Endothelial cell of umbilical vein (primary cell): Measurements from ENCODE around the gene GRM8. TPM values are rescaled to one million over a fixed set of nuclear protein-coding genes. Genes with fewer than 3 reads are reported as not detected.

Source experiments
- BruUV-seq: library from RNA; stranded (reverse); fragments of 400-500 nt; replicated peaks from 2 replicates; lab custom pipeline; 2021; lab: Mats Ljungman, UMichigan
- CTCF ChIA-PET: fragments of 300-600, 350-600 bp; sonication (Branson Sonifier 250); formaldehyde crosslinking; loops from one replicate; lab custom pipeline; 2021; ENCODE audit warnings: antibody characterized with exemption, inconsistent platforms; lab: Charles Lee
- POLR2A ChIA-PET: fragments of 300-600, 350-600 bp; sonication (Branson Sonifier 250); formaldehyde crosslinking; loops from one replicate; lab custom pipeline; 2021; ENCODE audit warnings: antibody characterized with exemption, inconsistent platforms; lab: Charles Lee
- DNase-seq: peaks from one replicate; pipeline ENCODE4 v3.0.0-alpha.2; 2011; ENCODE audit warnings: low read depth, low spot score
- FAIRE-seq: peaks from 2 replicates; lab custom pipeline; 2011; peaks lifted over from hg19 to GRCh38; lab: Jason Lieb, UNC
- H2AFZ ChIP-seq: 2 replicates; pipeline ENCODE4 v1.6.0; 2012; ENCODE audit warnings: low read depth, low read length, control low read depth, inconsistent platforms
- H3K27ac ChIP-seq: 2 replicates; pipeline ENCODE4 v1.5.1; 2011; ENCODE audit warnings: low read depth, mild to moderate bottlenecking, control low read depth, low read length, moderate library complexity; ENCODE audit not compliant: insufficient read depth
- H3K27me3 ChIP-seq, 2 experiments: 2 replicates each; pipeline versions ENCODE4 v1.6.0 to v1.6.1; 2011; ENCODE audit warnings: low read length in 2 of 2, mixed read lengths in 1 of 2; ENCODE audit not compliant: control insufficient read depth in 2 of 2, insufficient read depth in 2 of 2
- H3K36me3 ChIP-seq, 2 experiments: 2 replicates in 1 of 2; 3 replicates in 1 of 2; pipeline ENCODE4 v1.5.1; 2011; ENCODE audit warnings: low read length in 2 of 2, mild to moderate bottlenecking in 1 of 2, moderate library complexity in 1 of 2; ENCODE audit not compliant: control insufficient read depth in 2 of 2, insufficient read depth in 2 of 2; ENCODE audit errors: extremely low read depth in 1 of 2
- H3K4me1 ChIP-seq: 3 replicates; pipeline ENCODE4 v1.5.1; 2011; ENCODE audit warnings: mild to moderate bottlenecking, low read length; ENCODE audit not compliant: control insufficient read depth, insufficient read depth; ENCODE audit errors: extremely low read depth
- H3K4me2 ChIP-seq: 2 replicates; pipeline ENCODE4 v1.6.1; 2011; ENCODE audit warnings: low read length, control low read depth, mixed read lengths; ENCODE audit not compliant: insufficient read depth
- H3K4me3 ChIP-seq, 3 experiments: fragments of 200-600 bp in 1 of 3; sonication (generic), shearing (Covaris generic) in 1 of 3; replicated peaks in 1 of 3; 2 replicates each; pipeline ENCODE4 v1.5.1; 2011 to 2016; ENCODE audit warnings: control low read depth in 3 of 3, low read length in 3 of 3, mild to moderate bottlenecking in 2 of 3, inconsistent platforms in 1 of 3, low read depth in 1 of 3, moderate library complexity in 1 of 3; ENCODE audit not compliant: insufficient read depth in 1 of 3
- H3K79me2 ChIP-seq: 2 replicates; pipeline ENCODE4 v1.6.0; 2012; ENCODE audit warnings: low read length, inconsistent platforms; ENCODE audit not compliant: control insufficient read depth, insufficient read depth
- H3K9ac ChIP-seq: replicated peaks from 2 replicates; pipeline ENCODE3; 2011; ENCODE audit warnings: low read length, control low read depth; ENCODE audit not compliant: insufficient read depth; ENCODE audit errors: extremely low read depth
- H3K9me1 ChIP-seq: replicated peaks from 3 replicates; pipeline ENCODE4 v1.6.0; 2011; ENCODE audit warnings: mild to moderate bottlenecking, low read length; ENCODE audit not compliant: control insufficient read depth, insufficient read depth; ENCODE audit errors: extremely low read depth
- H3K9me3 ChIP-seq: replicated peaks from 2 replicates; pipeline ENCODE4 v1.5.1; 2012; ENCODE audit warnings: low read length, inconsistent platforms; ENCODE audit not compliant: control insufficient read depth, insufficient read depth
- H4K20me1 ChIP-seq: replicated peaks from 2 replicates; pipeline ENCODE3; 2011; ENCODE audit warnings: mild to moderate bottlenecking, low read length; ENCODE audit not compliant: control insufficient read depth, insufficient read depth; ENCODE audit errors: extremely low read depth
- EZH2 ChIP-seq: IDR thresholded peaks from 2 replicates; pipeline ENCODE4 v1.6.1; 2012; ENCODE audit warnings: borderline replicate concordance, low read depth, mild to moderate bottlenecking, moderate library complexity, low read length, inconsistent platforms; ENCODE audit not compliant: severe bottlenecking
- FOS ChIP-seq: IDR thresholded peaks from 2 replicates; pipeline ENCODE4 v1.6.1; 2011; ENCODE audit warnings: mild to moderate bottlenecking, low read length, moderate library complexity, borderline replicate concordance; ENCODE audit not compliant: insufficient read depth
- GATA2 ChIP-seq: IDR thresholded peaks from 2 replicates; pipeline ENCODE4 v1.7.0; 2011; ENCODE audit warnings: low read depth, mild to moderate bottlenecking, moderate library complexity, mixed read lengths, low read length; ENCODE audit not compliant: insufficient read length, insufficient read depth
- JUN ChIP-seq: IDR thresholded peaks from 2 replicates; pipeline ENCODE4 v1.6.1; 2011; ENCODE audit warnings: borderline replicate concordance, low read depth; ENCODE audit not compliant: insufficient read length, insufficient read depth
- MYC ChIP-seq: IDR thresholded peaks from one replicate; pipeline ENCODE4 v1.6.1; 2011; ENCODE audit warnings: mild to moderate bottlenecking, low read depth, low read length
- POLR2A ChIP-seq: IDR thresholded peaks from 2 replicates; pipeline ENCODE4 v1.6.1; 2012; ENCODE audit warnings: low read depth, mild to moderate bottlenecking, control low read depth, low read length
- POLR2AphosphoS5 ChIP-seq: IDR thresholded peaks from 2 replicates; pipeline ENCODE4 v1.6.1; 2012; ENCODE audit warnings: low read depth, mild to moderate bottlenecking, control low read depth, low read length, moderate library complexity; ENCODE audit not compliant: insufficient read depth
- dilution Hi-C: fragments of 300-500 bp; cut with MboI; formaldehyde crosslinking; loops from one replicate; pipeline ENCODE4 v1.15.0; 2019; ENCODE audit warnings: low sequenced_read_pairs; ENCODE audit not compliant: extremely low pct_ligation_motif_present
- intact Hi-C: fragments of 100-400 bp; cut with micrococcal nuclease; formaldehyde crosslinking; loops from one replicate; pipeline ENCODE4 v1.10.0; 2022
- polyA plus RNA-seq, 4 experiments: library from polyadenylated mRNA; depleted of rRNA in 3 of 4; stranded (reverse) in 3 of 4; unstranded in 1 of 4; fragments of >200 nt; gene quantifications; 2 replicates each; pipeline versions ENCODE4 v1.2.1 to v1.2.3, GENCODE V29; 2011 to 2012; ENCODE audit warnings: missing spikeins in 1 of 4
- total RNA-seq: library from RNA; stranded (reverse); gene quantifications from 2 replicates; pipeline ENCODE4 v1.2.3, GENCODE V29; 2021
- TF ChIP-seq, protein P1 (sequence below): IDR thresholded peaks from 2 replicates; pipeline ENCODE4 v1.6.1; 2011; ENCODE audit not compliant: insufficient read depth, insufficient read length
- TF ChIP-seq, protein P2 (sequence below), 2 donors: IDR thresholded peaks; 1 replicate in 1 of 2; 2 replicates in 1 of 2; pipeline ENCODE4 v1.5.1; 2011; ENCODE audit warnings: low read length in 2 of 2, mild to moderate bottlenecking in 2 of 2, moderate library complexity in 2 of 2, control low read depth in 1 of 2, inconsistent platforms in 1 of 2, low read depth in 1 of 2; ENCODE audit not compliant: insufficient read depth in 1 of 2; ENCODE audit errors: extremely low read depth in 1 of 2

Gene GRM8
- total and polyA plus RNA-seq, 2 donors (not counting 3 experiments of a cell fraction or from before 2014, with no cell fraction given): not detected

DNA sequence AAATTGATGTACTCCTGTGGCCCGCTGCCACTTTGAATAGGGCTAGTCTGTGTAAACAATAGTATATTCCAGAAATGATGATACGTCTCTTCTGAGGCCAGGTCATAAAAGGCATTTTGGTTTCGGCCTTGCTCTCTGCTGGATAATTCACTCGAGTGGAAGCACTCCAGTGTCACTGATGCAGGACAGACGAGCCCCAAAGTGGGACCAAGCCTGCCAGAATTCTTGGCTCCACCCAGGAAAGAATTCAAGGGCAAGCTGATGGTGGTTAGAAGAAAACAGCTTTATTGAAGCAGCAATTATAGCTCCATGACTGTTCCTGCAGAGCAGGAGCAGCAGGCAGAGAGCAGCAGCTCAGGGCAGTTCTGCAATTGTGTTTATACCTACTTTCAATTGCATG, 717.6 kb downstream of the GRM8 start:
- no peaks in the 10 kb centered on the region for H3K9me1 ChIP-seq
- H3K36me3 ChIP-seq: no peaks in the 10 kb centered on the region
- FAIRE-seq (no peak), DNase-seq (no peak)
- ChIA-PET CTCF (no interaction called here), POLR2A (no interaction called here)
- no peaks in the 10 kb centered on the region for H3K9me3 ChIP-seq
- TF ChIP-seq MYC (no peak), EZH2 (no peak), JUN (no peak), FOS (no peak), GATA2 (no peak), POLR2AphosphoS5 (no peak), POLR2A (no peak)
- TF ChIP-seq, protein P1, sequence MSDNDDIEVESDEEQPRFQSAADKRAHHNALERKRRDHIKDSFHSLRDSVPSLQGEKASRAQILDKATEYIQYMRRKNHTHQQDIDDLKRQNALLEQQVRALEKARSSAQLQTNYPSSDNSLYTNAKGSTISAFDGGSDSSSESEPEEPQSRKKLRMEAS: no peak
- TF ChIP-seq, protein P2, sequence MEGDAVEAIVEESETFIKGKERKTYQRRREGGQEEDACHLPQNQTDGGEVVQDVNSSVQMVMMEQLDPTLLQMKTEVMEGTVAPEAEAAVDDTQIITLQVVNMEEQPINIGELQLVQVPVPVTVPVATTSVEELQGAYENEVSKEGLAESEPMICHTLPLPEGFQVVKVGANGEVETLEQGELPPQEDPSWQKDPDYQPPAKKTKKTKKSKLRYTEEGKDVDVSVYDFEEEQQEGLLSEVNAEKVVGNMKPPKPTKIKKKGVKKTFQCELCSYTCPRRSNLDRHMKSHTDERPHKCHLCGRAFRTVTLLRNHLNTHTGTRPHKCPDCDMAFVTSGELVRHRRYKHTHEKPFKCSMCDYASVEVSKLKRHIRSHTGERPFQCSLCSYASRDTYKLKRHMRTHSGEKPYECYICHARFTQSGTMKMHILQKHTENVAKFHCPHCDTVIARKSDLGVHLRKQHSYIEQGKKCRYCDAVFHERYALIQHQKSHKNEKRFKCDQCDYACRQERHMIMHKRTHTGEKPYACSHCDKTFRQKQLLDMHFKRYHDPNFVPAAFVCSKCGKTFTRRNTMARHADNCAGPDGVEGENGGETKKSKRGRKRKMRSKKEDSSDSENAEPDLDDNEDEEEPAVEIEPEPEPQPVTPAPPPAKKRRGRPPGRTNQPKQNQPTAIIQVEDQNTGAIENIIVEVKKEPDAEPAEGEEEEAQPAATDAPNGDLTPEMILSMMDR (IDR thresholded peaks at IDR 0.05; ENCODE audit: extremely low read depth in 1 of 2, insufficient read depth in 1 of 2, low read depth in 1 of 2, low read length in 2 of 2): no peak
- H3K27ac ChIP-seq: no peak overlapping the region
- H3K27me3 ChIP-seq: no peaks in the 10 kb centered on the region
- intact Hi-C loops: no loop called here
- no peak overlapping the region for H3K4me3 ChIP-seq
- no peak overlapping the region for H3K4me2 ChIP-seq
- H3K4me1 ChIP-seq: no peaks in the 10 kb centered on the region
- no peak overlapping the region for H3K9ac ChIP-seq
- dilution Hi-C loops: no loop called here
- no TSS peak for BruUV-seq
- H4K20me1 ChIP-seq: no peaks in the 10 kb centered on the region
- H3K79me2 ChIP-seq: no peaks in the 10 kb centered on the region
- H2AFZ ChIP-seq: no peak overlapping the region
